HL-60/S4 treated with retinoic acid at 250 ng/mL for 4 days and 3 days (cell line): ENCODE measurements around the gene AQP11.
"Not testable (repeated sequence)": the region's sequence is repeated elsewhere in the genome, so short reads cannot be mapped to it uniquely, and the experiment has no call there.

Source experiments
- in situ Hi-C: fragments of 300-500 bp; cut with MboI; formaldehyde crosslinking; loops from 2 replicates; pipeline ENCODE4 v1.7.0; 2022; ENCODE audit warnings: low sequenced_read_pairs

AQP11 gene

GRCh38 chr11:77589521-77590193 is at the start of gene AQP11:
TSS of gene AQP11 (plus strand) at chr11:77589953. CDS start at chr11:77589993, 40 bp downstream.
- in situ Hi-C loops: no loop called here

- in situ Hi-C loops: no loop called here
Measured at GRCh38 chr11:77542296-77542695, 47.5 kb upstream of the AQP11 start.

GRCh38 chr11:77547047-77547836 is 42.5 kb upstream of the AQP11 start:
- in situ Hi-C loops: no loop called here

- in situ Hi-C loops: no loop called here
Measured at GRCh38 chr11:77547863-77548551, 41.7 kb upstream of the AQP11 start.

DNA sequence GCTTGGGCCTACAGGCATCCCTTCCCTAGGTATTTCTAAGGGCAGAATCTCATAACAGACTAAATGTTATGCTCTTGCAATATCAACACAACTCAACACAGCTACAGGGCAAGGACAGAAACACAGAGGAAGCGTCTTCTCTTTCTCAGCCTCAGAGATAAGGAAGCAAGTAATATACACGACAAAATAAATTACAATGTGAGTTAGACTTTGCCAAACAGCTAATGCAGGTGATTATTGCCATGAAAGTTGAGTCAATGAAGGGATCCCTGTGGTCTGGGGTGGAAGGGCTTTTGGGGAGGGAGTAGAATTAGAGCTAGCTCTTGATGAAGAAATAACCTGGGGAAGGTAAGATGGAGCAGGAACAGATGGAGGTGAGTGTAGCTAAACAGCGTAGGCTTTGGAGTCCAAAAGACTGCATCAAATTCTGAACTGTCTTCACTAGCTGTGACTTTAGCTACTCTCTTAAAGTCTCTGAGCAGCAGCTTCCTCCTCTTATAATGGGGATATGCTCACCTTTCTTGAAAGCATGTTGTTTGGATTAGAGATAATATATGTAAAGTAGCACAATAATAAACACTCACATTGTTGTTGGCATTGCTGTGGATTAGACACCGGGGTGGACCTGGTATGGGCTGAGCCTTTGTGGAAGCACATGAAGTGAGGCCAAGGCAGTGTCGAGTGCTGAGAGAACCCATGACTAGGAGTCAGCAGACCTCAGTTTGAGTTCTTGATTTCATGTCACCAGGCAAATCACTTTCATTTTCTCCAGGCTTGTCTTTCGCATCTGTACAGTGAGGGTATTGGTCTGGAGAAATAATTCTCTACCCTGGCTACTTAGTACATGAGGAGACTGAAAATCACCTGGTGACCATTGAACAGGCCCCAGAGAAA is 41.0 kb upstream of the AQP11 start:
- in situ Hi-C loops: no loop called here

GRCh38 chr11:77551426-77551825 is 38.3 kb upstream of the AQP11 start:
- in situ Hi-C loops: not testable (repeated sequence)

DNA sequence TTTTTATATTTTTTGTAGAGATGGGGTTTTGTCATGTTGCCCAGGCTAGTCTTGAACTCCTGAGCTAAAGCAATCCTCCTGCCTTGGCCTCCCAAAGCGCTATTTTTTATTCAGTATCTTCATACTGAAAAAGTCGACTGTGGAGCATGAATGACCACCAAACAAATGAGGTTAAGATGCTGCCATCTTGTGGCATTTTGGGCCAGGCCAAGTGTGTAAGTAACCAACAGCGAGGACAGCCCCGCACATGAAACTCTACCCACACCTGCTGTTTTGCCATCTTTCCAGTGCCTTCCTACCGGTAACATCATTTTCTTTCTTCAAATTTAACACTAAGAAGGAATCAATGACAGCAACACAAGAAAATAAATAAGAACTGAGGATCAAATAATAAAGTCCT is 32.2 kb upstream of the AQP11 start:
- in situ Hi-C loops: no loop called here

DNA sequence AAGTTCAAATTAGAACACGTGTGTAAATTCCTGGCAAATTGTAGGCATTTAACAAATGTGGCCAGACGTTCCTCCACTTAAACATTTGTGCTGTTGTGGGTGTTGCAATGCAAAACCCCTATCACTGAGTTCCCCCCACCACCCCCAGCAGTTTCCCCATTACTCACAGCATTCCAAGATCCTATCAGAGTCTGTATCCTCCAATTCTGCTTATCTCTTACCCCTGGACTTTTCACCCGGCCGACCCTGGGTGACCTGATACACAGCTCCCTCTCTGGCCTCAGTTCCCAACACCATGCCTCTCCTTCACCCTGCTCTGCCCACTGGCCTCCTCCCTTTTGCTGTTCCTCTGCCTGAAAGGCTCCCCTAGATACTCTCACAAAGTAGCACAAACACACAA is 31.4 kb upstream of the AQP11 start:
- in situ Hi-C loops: no loop called here

DNA sequence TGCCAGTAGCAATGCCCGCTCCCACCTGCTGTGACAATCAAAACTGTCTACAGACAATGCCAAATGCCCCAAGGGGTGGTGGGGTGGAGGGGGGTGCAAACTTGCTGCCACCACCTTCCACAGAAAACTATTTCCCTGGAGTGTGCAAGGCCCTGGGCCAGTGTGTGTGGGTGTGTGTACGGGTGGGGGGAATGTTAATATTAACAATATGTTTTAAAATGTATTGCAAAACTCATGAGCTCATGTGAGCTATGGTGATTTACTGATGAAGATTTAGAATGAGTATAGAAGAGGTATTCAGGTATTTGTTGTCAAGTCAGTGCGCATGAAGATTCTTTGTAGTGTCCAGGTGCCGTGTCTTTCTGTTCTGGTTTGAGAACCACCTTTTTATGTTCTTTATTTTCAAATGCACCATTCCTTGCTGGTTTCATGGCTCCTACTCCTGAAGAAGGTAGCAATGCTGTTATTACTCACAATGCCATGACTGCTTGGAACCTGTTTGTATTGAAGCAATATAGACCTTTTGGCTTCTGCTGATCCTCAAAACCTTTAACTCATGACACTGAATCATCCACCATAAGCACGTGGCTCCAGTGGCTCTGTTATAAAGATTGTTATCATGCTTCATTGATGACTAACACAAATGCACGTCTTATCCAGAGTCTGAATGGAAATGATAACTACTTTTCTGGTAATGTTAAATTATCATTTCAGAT is 29.9 kb upstream of the AQP11 start:
- in situ Hi-C loops: no loop called here

GRCh38 chr11:77560605-77561004 is 29.1 kb upstream of the AQP11 start:
- in situ Hi-C loops: no loop called here

DNA sequence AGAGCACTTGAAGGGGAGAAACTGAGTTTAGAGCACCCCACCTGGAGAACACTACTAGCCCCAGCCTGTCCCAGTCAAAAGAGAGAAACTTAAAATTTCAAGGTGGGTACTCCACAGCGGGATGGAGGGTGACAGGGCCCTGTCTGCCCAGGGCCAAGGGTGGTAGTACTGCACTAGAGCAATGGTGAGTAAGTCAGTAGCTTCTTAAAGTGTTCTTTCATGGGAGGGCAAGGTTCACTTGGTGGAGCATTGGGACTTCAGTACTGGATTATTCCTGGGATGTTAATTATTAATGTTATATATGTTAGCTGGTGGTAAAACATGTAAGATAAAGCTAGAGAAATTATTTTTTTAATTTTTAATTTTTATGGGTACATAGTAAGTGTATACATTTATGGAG is 28.5 kb upstream of the AQP11 start:
- in situ Hi-C loops: no loop called here

- in situ Hi-C loops: no loop called here
Measured at GRCh38 chr11:77568306-77568705, 21.4 kb upstream of the AQP11 start.

- in situ Hi-C loops: no loop called here
Measured at GRCh38 chr11:77568916-77569675, 20.7 kb upstream of the AQP11 start.

- in situ Hi-C loops: no loop called here
Measured at GRCh38 chr11:77569676-77570070, 20.1 kb upstream of the AQP11 start.

DNA sequence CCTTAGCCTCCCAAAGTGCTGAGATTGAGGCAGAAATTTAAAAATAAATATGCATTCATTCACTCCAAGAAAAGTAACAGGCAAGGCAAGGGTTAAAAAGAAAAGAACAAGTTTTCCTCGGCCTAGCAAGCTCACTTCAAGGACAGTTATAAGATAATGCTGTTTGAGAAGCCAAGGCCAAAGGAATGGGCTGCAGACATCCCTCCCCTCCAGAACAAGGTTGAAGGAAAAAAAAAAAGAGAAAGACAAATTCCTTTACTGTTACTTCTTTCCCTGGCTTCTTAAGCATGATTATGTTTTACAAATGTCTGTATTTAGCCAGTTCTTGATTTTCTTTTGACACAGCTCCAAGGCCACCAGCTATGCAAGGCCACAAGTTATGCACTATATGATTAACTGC is 18.9 kb upstream of the AQP11 start:
- in situ Hi-C loops: not testable (repeated sequence)

GRCh38 chr11:77575428-77575827 is 14.3 kb upstream of the AQP11 start:
- in situ Hi-C loops: not testable (repeated sequence)

DNA sequence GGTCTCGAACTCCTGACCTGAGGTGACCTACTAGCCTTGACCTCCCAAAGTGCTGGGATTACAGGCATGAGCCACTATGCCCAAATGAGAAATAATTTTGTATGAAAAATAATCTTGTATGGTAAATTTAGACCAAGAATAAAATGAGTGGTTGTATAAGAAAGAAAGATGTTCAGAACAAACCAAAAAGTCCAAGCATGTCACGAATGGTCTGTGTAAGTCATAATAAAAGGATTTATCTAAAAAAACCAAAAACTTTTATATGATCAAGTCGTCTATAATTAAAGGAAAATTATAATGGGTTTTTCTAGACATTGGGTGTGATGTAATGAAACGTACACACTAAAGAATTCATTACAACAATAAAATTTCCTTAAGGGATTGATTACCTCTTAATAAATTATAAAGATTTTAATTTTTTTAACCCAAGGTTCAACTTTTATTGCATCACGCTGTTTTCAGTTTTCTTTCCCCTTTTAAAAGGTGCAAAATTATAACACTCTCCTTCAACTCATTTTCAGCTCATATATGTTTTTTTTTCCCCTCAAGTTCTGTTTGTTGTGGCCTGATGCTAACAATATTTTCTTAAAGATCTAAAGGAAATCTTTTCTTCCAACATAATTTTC is 8.9 kb upstream of the AQP11 start:
- in situ Hi-C loops: no loop called here

DNA sequence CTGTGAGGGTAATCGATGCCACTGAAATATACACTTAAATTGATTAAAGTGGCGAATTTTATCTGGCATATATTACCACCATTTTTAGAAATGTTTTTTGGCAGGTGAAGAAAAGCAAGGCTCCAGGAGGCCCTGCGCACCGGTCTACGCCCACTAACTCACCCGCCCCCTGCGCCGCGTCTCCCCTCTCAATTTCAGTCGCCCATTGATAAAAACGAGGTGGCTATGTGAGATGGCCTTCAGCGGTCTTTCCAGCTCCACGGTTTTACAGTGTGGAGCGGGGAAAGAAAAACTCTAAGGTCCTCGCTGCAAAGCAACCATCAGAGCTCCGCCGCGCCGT is 602 bp upstream of the AQP11 start:
- in situ Hi-C loops: no loop called here

DNA sequence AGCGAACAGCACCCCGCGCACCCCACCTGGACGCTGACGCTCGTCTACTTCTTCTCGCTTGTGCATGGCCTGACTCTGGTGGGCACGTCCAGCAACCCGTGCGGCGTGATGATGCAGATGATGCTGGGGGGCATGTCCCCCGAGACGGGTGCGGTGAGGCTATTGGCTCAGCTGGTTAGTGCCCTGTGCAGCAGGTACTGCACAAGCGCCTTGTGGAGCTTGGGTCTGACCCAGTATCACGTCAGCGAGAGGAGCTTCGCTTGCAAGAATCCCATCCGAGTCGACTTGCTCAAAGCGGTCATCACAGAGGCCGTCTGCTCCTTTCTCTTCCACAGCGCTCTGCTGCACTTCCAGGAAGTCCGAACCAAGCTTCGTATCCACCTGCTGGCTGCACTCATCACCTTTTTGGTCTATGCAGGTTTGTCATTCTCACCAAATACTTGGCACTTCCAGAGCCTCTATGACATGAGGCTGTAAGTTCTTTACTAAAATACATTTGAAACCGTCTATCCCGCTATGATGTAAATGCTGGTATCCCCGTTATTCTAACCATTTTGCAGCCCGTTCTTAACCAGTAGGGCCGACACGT is 535 bp downstream of the AQP11 start:
- in situ Hi-C loops: no loop called here
